Thyroid gland (tissue), 4 donors: ENCODE results near the gene MYLK. TPM values are rescaled to one million over a fixed set of nuclear protein-coding genes. Genes with fewer than 3 reads are reported as not detected.

Experiments
- DNase-seq, 2 donors: peaks; one replicate each; pipeline ENCODE4 v3.0.0-alpha.2; 2019
- H3K27ac ChIP-seq, 3 donors: fragments of 200-600 bp; sonication (generic); 1 replicate in 2 of 3; 2 replicates in 1 of 3; pipeline ENCODE4 v1.5.1; 2016 to 2019; ENCODE audit warnings: mild to moderate bottlenecking in 1 of 3, moderate library complexity in 1 of 3
- H3K27me3 ChIP-seq: fragments of 200-600 bp; sonication (generic); one replicate; pipeline ENCODE4 v1.5.1; 2019
- H3K36me3 ChIP-seq, 2 donors: fragments of 200-600 bp; sonication (generic); one replicate each; pipeline ENCODE4 v1.5.1; 2016 to 2019
- H3K4me1 ChIP-seq, 2 donors: fragments of 200-600 bp; sonication (generic); one replicate each; pipeline ENCODE4 v1.5.1; 2017 to 2019
- H3K4me3 ChIP-seq, 3 donors: fragments of 200-600 bp; sonication (generic); replicated peaks in 1 of 3; 1 replicate in 2 of 3; 2 replicates in 1 of 3; pipeline ENCODE4 v1.5.1; 2016; ENCODE audit warnings: mild to moderate bottlenecking in 1 of 3
- H3K9me3 ChIP-seq: fragments of 200-600 bp; sonication (generic); one replicate; pipeline ENCODE4 v1.5.1; 2017
- CTCF ChIP-seq, 6 experiments: fragments of 200-600 bp in 3 of 6; fragments of 450-650 bp in 3 of 6; sonication (generic) in 3 of 6; IDR thresholded peaks; one replicate each; pipeline ENCODE4 v1.5.1; 2016 to 2019; ENCODE audit warnings: antibody characterized with exemption in 6 of 6, mild to moderate bottlenecking in 2 of 6, inconsistent platforms in 1 of 6, moderate library complexity in 1 of 6
- POLR2A ChIP-seq, 2 donors: fragments of 450-650 bp; IDR thresholded peaks; one replicate each; pipeline ENCODE4 v1.6.1; 2017; ENCODE audit warnings: antibody characterized with exemption in 2 of 2, mild to moderate bottlenecking in 2 of 2, moderate library complexity in 1 of 2
- WGBS, 2 donors: methylation state at CpG; one replicate each; pipeline ENCODE4 v1.1.5; 2017; 5-methylcytosine and 5-hydroxymethylcytosine counted together
- intact Hi-C: fragments of 100-400 bp; cut with DNase I; formaldehyde crosslinking; loops from one replicate; pipeline ENCODE4 v1.15.1; 2023
- total RNA-seq, 4 donors: library from RNA; depleted of rRNA; stranded (reverse); fragments of >200 nt; gene quantifications; one replicate each; pipeline ENCODE4 v1.2.3, GENCODE V29; 2016

The MYLK gene
- total RNA-seq, 4 donors from 2014 or later, result 28.9 to 51.2 (median 37.4) TPM

GRCh38 chr3:123730829-123731228, 153.3 kb downstream of the MYLK start:
- 92% methylated on average over 4 of the region's 4 CpGs for WGBS, 2 donors
- no peak for DNase-seq
- TF ChIP-seq CTCF (IDR thresholded peaks at IDR 0.05), result no peak
- no peak for TF ChIP-seq POLR2A (IDR thresholded peaks at IDR 0.05)
- Histone ChIP-seq H3K36me3 (no peaks in the 10 kb centered on the region), H3K27ac (no peak overlapping the region), H3K4me3 (no peak overlapping the region), H3K9me3 (no peaks in the 10 kb centered on the region), H3K4me1 (no peaks in the 10 kb centered on the region), H3K27me3 (no peaks in the 10 kb centered on the region)
- intact Hi-C loops, result no loop called here

DNA sequence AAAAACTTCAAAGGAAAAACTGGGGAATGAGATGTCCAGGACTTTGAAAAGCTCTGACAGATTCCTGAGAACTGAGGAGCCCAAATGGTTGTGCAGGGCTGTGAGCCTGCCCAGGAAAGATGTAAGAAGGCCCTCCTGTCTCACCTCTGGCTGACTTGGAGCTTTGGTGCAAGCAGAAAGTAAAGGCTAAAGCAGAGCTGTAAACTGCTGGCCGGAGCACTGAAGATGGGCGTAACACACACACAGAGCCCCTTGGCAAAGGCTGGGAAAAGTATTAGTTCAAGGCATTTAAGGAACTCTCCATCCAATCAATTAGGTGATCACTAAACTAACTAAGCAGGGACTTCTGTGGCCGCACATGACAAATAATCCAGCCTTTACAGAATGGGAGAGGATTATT, 155.1 kb downstream of the MYLK start:
- TF ChIP-seq CTCF (IDR thresholded peaks at IDR 0.05) (no peak), POLR2A (IDR thresholded peaks at IDR 0.05) (no peak)
- 94 to 97% methylated on average over 3 of the region's 3 CpGs for WGBS, 2 donors
- Histone ChIP-seq H3K4me1 (no peaks in the 10 kb centered on the region), H3K27ac (no peak overlapping the region), H3K27me3 (no peaks in the 10 kb centered on the region), H3K4me3 (no peak overlapping the region), H3K36me3 (no peaks in the 10 kb centered on the region), H3K9me3 (no peaks in the 10 kb centered on the region)
- no peak for DNase-seq
- intact Hi-C loops, result no loop called here

GRCh38 chr3:123728014-123728413, 156.1 kb downstream of the MYLK start:
- WGBS, 2 donors, result 63 to 70% methylated on average over 2 of the region's 2 CpGs
- TF ChIP-seq POLR2A (IDR thresholded peaks at IDR 0.05), result no peak
- no peak for TF ChIP-seq CTCF (IDR thresholded peaks at IDR 0.05)
- no peak overlapping the region for H3K4me3 ChIP-seq
- H3K4me1 ChIP-seq, result no peaks in the 10 kb centered on the region
- no peaks in the 10 kb centered on the region for H3K27me3 ChIP-seq
- no peak for DNase-seq
- H3K27ac ChIP-seq, result no peak overlapping the region
- intact Hi-C loops, result no loop called here
- H3K36me3 ChIP-seq, result no peaks in the 10 kb centered on the region
- no peaks in the 10 kb centered on the region for H3K9me3 ChIP-seq

DNA sequence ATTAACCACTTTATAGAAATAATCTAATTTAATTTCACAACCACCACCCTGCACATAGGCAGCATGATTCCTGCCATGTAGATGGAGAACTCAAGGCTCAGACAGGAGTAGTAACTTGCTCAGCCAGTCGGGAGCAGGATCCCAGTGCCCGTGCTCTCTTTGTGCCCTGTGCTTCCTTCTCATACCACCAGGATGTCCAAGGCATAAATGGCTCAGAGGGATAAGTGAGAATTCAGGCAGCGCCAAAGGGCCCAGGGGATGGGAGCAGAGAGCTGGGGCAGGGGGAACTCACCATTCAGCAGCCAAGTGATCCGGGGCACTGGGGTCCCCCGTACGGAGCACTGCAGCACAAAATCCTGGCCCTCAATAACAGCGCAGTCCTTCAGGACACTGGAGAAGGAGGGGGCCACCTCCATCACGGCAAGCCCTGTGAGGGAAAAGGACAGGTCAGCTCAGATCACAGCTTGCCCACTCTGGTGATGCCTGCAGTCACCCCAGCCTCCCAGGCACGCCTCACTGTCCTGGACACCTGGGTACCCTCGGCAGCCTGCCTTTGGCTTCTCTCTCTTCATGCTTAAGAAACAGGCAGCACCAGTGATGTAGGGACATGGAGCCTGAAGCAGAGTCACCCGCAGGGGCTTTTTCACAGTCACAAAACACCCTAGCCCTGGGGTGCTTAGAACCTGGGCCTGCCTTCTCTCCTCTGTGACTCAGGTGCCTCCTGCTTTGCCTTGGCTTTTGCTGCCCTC, 158.3 kb downstream of the MYLK start:
- Histone ChIP-seq H3K36me3 (no peaks in the 10 kb centered on the region), H3K27ac (no peak overlapping the region), H3K9me3 (no peaks in the 10 kb centered on the region), H3K4me1 (peaks cover 0 to under 1% of the 10 kb centered on the region in 2 donors), H3K4me3 (no peak overlapping the region), H3K27me3 (no peaks in the 10 kb centered on the region)
- TF ChIP-seq POLR2A (IDR thresholded peaks at IDR 0.05) (no peak), CTCF (IDR thresholded peaks at IDR 0.05) (no peak)
- WGBS, 2 donors, result 87 to 94% methylated on average over 9 to 11 of the region's 11 CpGs
- intact Hi-C loops, result no loop called here
- no peak for DNase-seq

DNA sequence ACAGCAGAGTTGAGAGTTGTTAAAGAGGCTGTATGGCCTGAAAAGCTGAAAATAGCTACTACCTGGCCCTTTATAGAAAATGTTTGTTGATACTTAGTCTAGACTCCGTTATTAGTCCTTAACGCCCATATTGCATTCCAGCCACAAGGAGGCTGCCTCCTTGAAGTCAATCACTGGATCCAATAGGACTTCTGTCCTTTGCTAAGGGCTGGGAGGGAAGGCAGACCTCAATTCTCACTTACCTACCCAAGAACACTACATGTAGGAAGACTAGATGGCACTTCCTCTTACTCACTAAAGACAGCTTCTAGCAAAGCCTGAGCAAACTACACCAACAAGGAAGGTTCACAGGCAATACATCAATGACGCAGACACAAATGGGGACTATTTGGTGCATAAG, 159.8 kb downstream of the MYLK start:
- no peaks in the 10 kb centered on the region for H3K9me3 ChIP-seq
- TF ChIP-seq CTCF (IDR thresholded peaks at IDR 0.05) (no peak), POLR2A (IDR thresholded peaks at IDR 0.05) (no peak)
- peaks cover 3 to 16% of the 10 kb centered on the region in 2 donors for H3K4me1 ChIP-seq
- no peaks in the 10 kb centered on the region for H3K36me3 ChIP-seq
- intact Hi-C loops, result no loop called here
- no peak overlapping the region for H3K4me3 ChIP-seq
- no peaks in the 10 kb centered on the region for H3K27me3 ChIP-seq
- DNase-seq, result no peak
- no peak overlapping the region for H3K27ac ChIP-seq
- WGBS, 2 donors, result 10 to 14% methylated on average over 3 of the region's 3 CpGs
